Caco-2 (cell line): ENCODE results near the gene ZNF518B. TPM values are rescaled to one million over a fixed set of nuclear protein-coding genes. Genes with fewer than 3 reads are reported as not detected.

Experiments used
- total RNA-seq: library from RNA; stranded (reverse); gene quantifications from 2 replicates; pipeline ENCODE4 v1.2.3, GENCODE V29; 2022

Gene ZNF518B
- total RNA-seq, 1 experiment from 2014 or later, result not detected

Other genes with a start within 250 kb of the ZNF518B start
- not detected in 2 replicates for gene CLNK, start 227.3 kb upstream of the ZNF518B start, total RNA-seq